HEK293 (cell line): ENCODE results near the gene KLHDC3.
A peak's percentile ranks its signal among the peaks of the same experiment; 100 is the strongest.

Experiments used
- GLIS1 ChIP-seq: fragments of 450-650 bp; formaldehyde crosslinking; IDR thresholded peaks from 2 replicates; pipeline ENCODE4 v1.5.1; 2016; ENCODE audit warnings: missing biosample characterization, missing genetic modification characterization
- KLF10 ChIP-seq: fragments of 450-650 bp; IDR thresholded peaks from 2 replicates; pipeline ENCODE4 v1.5.1; 2018; ENCODE audit warnings: missing biosample characterization, mild to moderate bottlenecking, missing genetic modification characterization
- KLF16 ChIP-seq: fragments of 450-650 bp; formaldehyde crosslinking; IDR thresholded peaks from 2 replicates; pipeline ENCODE4 v1.5.1; 2017; ENCODE audit warnings: missing biosample characterization, missing genetic modification characterization
- KLF8 ChIP-seq: fragments of 450-650 bp; formaldehyde crosslinking; IDR thresholded peaks from 2 replicates; pipeline ENCODE4 v1.5.1; 2016; ENCODE audit warnings: missing biosample characterization, missing genetic modification characterization
- KLF9 ChIP-seq: fragments of 450-650 bp; formaldehyde crosslinking; IDR thresholded peaks from 2 replicates; pipeline ENCODE4 v1.5.1; 2016; ENCODE audit warnings: missing biosample characterization, missing genetic modification characterization, low read depth
- MYNN ChIP-seq: fragments of 450-650 bp; formaldehyde crosslinking; IDR thresholded peaks from 2 replicates; pipeline ENCODE4 v1.5.1; 2016; ENCODE audit warnings: missing biosample characterization, missing genetic modification characterization, borderline replicate concordance
- WT1 ChIP-seq: fragments of 450-650 bp; formaldehyde crosslinking; IDR thresholded peaks from 2 replicates; pipeline ENCODE4 v1.5.1; 2016; ENCODE audit warnings: missing biosample characterization, missing genetic modification characterization
- ZFP69B ChIP-seq: fragments of 450-650 bp; formaldehyde crosslinking; IDR thresholded peaks from 2 replicates; pipeline ENCODE4 v1.5.1; 2016; ENCODE audit warnings: missing biosample characterization, missing genetic modification characterization
- ZNF174 ChIP-seq: fragments of 450-650 bp; formaldehyde crosslinking; IDR thresholded peaks from 2 replicates; pipeline ENCODE4 v1.5.0; 2017; ENCODE audit warnings: missing biosample characterization, mild to moderate bottlenecking, missing genetic modification characterization
- ZNF324 ChIP-seq: fragments of 450-650 bp; formaldehyde crosslinking; IDR thresholded peaks from 2 replicates; pipeline ENCODE4 v1.5.1; 2016; ENCODE audit warnings: missing biosample characterization, missing genetic modification characterization
- ZNF366 ChIP-seq: fragments of 450-650 bp; formaldehyde crosslinking; conservative IDR thresholded peaks from 2 replicates; pipeline ENCODE4 v1.5.1; 2016; ENCODE audit warnings: missing biosample characterization, missing genetic modification characterization
- ZNF423 ChIP-seq: fragments of 450-650 bp; formaldehyde crosslinking; IDR thresholded peaks from 2 replicates; pipeline ENCODE4 v1.5.1; 2016; ENCODE audit warnings: missing biosample characterization, missing genetic modification characterization
- ZNF473 ChIP-seq: fragments of 450-650 bp; formaldehyde crosslinking; IDR thresholded peaks from 2 replicates; pipeline ENCODE4 v1.5.1; 2017; ENCODE audit warnings: missing biosample characterization, missing genetic modification characterization
- ZNF585B ChIP-seq: fragments of 450-650 bp; formaldehyde crosslinking; IDR thresholded peaks from 2 replicates; pipeline ENCODE4 v1.5.1; 2016; ENCODE audit warnings: missing biosample characterization, missing genetic modification characterization
- ZNF629 ChIP-seq: fragments of 450-650 bp; formaldehyde crosslinking; IDR thresholded peaks from 2 replicates; pipeline ENCODE4 v1.5.1; 2017; ENCODE audit warnings: missing biosample characterization, missing genetic modification characterization
- ZNF664 ChIP-seq: fragments of 450-650 bp; formaldehyde crosslinking; IDR thresholded peaks from 2 replicates; pipeline ENCODE4 v1.5.1; 2016; ENCODE audit warnings: missing biosample characterization, missing genetic modification characterization
- ZNF701 ChIP-seq: fragments of 450-650 bp; formaldehyde crosslinking; IDR thresholded peaks from 2 replicates; pipeline ENCODE4 v1.5.1; 2016; ENCODE audit warnings: missing biosample characterization, missing genetic modification characterization
- ZNF785 ChIP-seq: fragments of 450-650 bp; formaldehyde crosslinking; IDR thresholded peaks from 2 replicates; pipeline ENCODE4 v1.5.1; 2016; ENCODE audit warnings: missing biosample characterization, missing genetic modification characterization
- ZXDB ChIP-seq: fragments of 450-650 bp; formaldehyde crosslinking; IDR thresholded peaks from 2 replicates; pipeline ENCODE4 v1.5.1; 2016; ENCODE audit warnings: missing biosample characterization, missing genetic modification characterization
- TF ChIP-seq, protein P1 (sequence below): fragments of 450-650 bp; formaldehyde crosslinking; optimal IDR thresholded peaks from 2 replicates; pipeline ENCODE3; 2016; ENCODE audit warnings: missing biosample characterization, mild to moderate bottlenecking, missing genetic modification characterization
- TF ChIP-seq, protein P2 (sequence below): sonication (generic); formaldehyde crosslinking; IDR thresholded peaks from 2 replicates; pipeline ENCODE4 v1.8.1; 2022; ENCODE audit warnings: mild to moderate bottlenecking, moderate library complexity, missing genetic modification reagents
- TF ChIP-seq, protein P3 (sequence below): fragments of 450-650 bp; formaldehyde crosslinking; IDR thresholded peaks from 2 replicates; pipeline ENCODE4 v1.5.1; 2016; ENCODE audit warnings: missing biosample characterization, missing genetic modification characterization
- TF ChIP-seq, protein P4 (sequence below): fragments of 450-650 bp; formaldehyde crosslinking; IDR thresholded peaks from 2 replicates; pipeline ENCODE4 v1.5.1; 2016; ENCODE audit warnings: missing biosample characterization, missing genetic modification characterization
- TF ChIP-seq, protein P5 (sequence below): fragments of 450-650 bp; formaldehyde crosslinking; IDR thresholded peaks from 2 replicates; pipeline ENCODE4 v1.5.1; 2016; ENCODE audit warnings: missing biosample characterization, missing genetic modification characterization
- TF ChIP-seq, protein P6 (sequence below): fragments of 450-650 bp; IDR thresholded peaks from 2 replicates; pipeline ENCODE4 v1.5.1; 2018; ENCODE audit warnings: missing biosample characterization, missing genetic modification characterization
- TF ChIP-seq, protein P7 (sequence below): fragments of 450-650 bp; formaldehyde crosslinking; IDR thresholded peaks from 2 replicates; pipeline ENCODE4 v1.5.1; 2016; ENCODE audit warnings: missing biosample characterization, missing genetic modification characterization
- TF ChIP-seq, protein P8 (sequence below): fragments of 450-650 bp; formaldehyde crosslinking; IDR thresholded peaks from 2 replicates; pipeline ENCODE4 v1.5.1; 2016; ENCODE audit warnings: missing biosample characterization, missing genetic modification characterization

KLHDC3 gene

DNA sequence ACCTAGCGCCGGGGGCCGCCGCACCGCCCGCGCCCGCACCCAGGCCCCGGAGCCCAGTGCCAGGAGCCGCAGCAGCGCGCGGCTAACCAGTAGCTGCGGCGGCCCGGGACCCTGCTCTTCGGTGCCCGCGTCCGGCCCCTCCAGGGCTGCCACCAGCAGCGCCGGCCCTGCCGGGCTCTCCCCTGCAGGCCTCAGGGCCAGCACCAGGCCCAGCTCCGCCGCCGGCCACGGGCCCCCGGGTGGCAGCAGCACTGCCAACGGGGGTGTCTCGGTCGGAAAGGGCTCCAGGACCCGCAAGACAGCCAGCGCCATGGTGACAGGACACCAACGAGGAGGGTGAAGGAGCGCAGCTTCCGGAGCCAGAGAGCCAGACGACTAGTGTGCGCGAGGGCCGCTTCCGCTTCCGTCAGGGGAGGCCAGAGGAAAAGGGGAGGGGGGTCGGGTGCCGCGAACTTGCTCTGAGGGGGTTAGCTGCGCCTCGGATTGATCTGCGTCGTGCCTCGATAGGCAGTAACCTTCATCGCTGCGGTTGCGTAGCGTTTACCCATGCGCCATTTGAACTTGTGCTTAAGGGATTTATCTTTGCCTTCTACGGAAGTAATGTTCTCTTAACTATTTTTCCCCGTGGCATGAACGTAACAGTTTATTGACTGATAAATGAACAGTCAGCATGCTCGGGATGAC lies 35.1 kb upstream of the KLHDC3 start, which contains the start of gene PEX6 (continued):
- TF ChIP-seq KLF10 (0 out of 2 replicates have a peak, but pooled peaks have one; percentile 38), ZNF701 (tag by site-specific recombination) (no peak), ZNF785 (tag by site-specific recombination) (no peak), GLIS1 (peak; percentile 76), ZNF473 (tag by site-specific recombination) (no peak), ZXDB (tag by site-specific recombination) (peak; percentile 72), ZNF664 (tag by site-specific recombination) (no peak), MYNN (no peak), KLF8 (tag by site-specific recombination) (no peak), ZNF174 (no peak), ZNF366 (tag by site-specific recombination) (no peak), ZNF585B (tag by site-specific recombination) (no peak), ZNF423 (tag by site-specific recombination) (no peak), WT1 (peak; percentile 35; the same call in 1 of the 2 replicates), ZNF629 (tag by site-specific recombination) (peak; percentile 87), KLF16 (tag by site-specific recombination) (peak; percentile 52; the same call in 1 of the 2 replicates), ZNF324 (tag by site-specific recombination) (no peak), ZFP69B (0 out of 2 replicates have a peak, but pooled peaks have one; percentile 27), KLF9 (no peak)
- TF ChIP-seq, protein P1, sequence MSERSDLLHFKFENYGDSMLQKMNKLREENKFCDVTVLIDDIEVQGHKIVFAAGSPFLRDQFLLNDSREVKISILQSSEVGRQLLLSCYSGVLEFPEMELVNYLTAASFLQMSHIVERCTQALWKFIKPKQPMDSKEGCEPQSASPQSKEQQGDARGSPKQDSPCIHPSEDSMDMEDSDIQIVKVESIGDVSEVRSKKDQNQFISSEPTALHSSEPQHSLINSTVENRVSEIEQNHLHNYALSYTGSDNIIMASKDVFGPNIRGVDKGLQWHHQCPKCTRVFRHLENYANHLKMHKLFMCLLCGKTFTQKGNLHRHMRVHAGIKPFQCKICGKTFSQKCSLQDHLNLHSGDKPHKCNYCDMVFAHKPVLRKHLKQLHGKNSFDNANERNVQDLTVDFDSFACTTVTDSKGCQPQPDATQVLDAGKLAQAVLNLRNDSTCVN = peak; percentile 66
- TF ChIP-seq, protein P2, sequence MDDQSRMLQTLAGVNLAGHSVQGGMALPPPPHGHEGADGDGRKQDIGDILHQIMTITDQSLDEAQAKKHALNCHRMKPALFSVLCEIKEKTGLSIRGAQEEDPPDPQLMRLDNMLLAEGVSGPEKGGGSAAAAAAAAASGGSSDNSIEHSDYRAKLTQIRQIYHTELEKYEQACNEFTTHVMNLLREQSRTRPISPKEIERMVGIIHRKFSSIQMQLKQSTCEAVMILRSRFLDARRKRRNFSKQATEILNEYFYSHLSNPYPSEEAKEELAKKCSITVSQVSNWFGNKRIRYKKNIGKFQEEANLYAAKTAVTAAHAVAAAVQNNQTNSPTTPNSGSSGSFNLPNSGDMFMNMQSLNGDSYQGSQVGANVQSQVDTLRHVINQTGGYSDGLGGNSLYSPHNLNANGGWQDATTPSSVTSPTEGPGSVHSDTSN = no peak
- TF ChIP-seq, protein P3, sequence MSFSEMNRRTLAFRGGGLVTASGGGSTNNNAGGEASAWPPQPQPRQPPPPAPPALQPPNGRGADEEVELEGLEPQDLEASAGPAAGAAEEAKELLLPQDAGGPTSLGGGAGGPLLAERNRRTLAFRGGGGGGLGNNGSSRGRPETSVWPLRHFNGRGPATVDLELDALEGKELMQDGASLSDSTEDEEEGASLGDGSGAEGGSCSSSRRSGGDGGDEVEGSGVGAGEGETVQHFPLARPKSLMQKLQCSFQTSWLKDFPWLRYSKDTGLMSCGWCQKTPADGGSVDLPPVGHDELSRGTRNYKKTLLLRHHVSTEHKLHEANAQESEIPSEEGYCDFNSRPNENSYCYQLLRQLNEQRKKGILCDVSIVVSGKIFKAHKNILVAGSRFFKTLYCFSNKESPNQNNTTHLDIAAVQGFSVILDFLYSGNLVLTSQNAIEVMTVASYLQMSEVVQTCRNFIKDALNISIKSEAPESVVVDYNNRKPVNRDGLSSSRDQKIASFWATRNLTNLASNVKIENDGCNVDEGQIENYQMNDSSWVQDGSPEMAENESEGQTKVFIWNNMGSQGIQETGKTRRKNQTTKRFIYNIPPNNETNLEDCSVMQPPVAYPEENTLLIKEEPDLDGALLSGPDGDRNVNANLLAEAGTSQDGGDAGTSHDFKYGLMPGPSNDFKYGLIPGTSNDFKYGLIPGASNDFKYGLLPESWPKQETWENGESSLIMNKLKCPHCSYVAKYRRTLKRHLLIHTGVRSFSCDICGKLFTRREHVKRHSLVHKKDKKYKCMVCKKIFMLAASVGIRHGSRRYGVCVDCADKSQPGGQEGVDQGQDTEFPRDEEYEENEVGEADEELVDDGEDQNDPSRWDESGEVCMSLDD (tag by site-specific recombination) = peak; percentile 62
- TF ChIP-seq, protein P4, sequence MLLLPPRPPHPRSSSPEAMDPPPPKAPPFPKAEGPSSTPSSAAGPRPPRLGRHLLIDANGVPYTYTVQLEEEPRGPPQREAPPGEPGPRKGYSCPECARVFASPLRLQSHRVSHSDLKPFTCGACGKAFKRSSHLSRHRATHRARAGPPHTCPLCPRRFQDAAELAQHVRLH (tag by site-specific recombination) = peak; percentile 51; the same call in 1 of the 2 replicates
- TF ChIP-seq, protein P5, sequence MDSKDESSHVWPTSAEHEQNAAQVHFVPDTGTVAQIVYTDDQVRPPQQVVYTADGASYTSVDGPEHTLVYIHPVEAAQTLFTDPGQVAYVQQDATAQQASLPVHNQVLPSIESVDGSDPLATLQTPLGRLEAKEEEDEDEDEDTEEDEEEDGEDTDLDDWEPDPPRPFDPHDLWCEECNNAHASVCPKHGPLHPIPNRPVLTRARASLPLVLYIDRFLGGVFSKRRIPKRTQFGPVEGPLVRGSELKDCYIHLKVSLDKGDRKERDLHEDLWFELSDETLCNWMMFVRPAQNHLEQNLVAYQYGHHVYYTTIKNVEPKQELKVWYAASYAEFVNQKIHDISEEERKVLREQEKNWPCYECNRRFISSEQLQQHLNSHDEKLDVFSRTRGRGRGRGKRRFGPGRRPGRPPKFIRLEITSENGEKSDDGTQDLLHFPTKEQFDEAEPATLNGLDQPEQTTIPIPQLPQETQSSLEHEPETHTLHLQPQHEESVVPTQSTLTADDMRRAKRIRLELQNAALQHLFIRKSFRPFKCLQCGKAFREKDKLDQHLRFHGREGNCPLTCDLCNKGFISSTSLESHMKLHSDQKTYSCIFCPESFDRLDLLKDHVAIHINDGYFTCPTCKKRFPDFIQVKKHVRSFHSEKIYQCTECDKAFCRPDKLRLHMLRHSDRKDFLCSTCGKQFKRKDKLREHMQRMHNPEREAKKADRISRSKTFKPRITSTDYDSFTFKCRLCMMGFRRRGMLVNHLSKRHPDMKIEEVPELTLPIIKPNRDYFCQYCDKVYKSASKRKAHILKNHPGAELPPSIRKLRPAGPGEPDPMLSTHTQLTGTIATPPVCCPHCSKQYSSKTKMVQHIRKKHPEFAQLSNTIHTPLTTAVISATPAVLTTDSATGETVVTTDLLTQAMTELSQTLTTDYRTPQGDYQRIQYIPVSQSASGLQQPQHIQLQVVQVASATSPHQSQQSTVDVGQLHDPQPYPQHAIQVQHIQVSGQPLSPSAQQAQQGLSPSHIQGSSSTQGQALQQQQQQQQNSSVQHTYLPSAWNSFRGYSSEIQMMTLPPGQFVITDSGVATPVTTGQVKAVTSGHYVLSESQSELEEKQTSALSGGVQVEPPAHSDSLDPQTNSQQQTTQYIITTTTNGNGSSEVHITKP (tag by site-specific recombination) = peak; percentile 96
- TF ChIP-seq, protein P6, sequence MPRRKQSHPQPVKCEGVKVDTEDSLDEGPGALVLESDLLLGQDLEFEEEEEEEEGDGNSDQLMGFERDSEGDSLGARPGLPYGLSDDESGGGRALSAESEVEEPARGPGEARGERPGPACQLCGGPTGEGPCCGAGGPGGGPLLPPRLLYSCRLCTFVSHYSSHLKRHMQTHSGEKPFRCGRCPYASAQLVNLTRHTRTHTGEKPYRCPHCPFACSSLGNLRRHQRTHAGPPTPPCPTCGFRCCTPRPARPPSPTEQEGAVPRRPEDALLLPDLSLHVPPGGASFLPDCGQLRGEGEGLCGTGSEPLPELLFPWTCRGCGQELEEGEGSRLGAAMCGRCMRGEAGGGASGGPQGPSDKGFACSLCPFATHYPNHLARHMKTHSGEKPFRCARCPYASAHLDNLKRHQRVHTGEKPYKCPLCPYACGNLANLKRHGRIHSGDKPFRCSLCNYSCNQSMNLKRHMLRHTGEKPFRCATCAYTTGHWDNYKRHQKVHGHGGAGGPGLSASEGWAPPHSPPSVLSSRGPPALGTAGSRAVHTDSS = peak; percentile 72; the same call in 1 of the 2 replicates
- TF ChIP-seq, protein P7, sequence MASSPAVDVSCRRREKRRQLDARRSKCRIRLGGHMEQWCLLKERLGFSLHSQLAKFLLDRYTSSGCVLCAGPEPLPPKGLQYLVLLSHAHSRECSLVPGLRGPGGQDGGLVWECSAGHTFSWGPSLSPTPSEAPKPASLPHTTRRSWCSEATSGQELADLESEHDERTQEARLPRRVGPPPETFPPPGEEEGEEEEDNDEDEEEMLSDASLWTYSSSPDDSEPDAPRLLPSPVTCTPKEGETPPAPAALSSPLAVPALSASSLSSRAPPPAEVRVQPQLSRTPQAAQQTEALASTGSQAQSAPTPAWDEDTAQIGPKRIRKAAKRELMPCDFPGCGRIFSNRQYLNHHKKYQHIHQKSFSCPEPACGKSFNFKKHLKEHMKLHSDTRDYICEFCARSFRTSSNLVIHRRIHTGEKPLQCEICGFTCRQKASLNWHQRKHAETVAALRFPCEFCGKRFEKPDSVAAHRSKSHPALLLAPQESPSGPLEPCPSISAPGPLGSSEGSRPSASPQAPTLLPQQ (tag by site-specific recombination) = peak; percentile 74; the same call in 1 of the 2 replicates
- TF ChIP-seq, protein P8, sequence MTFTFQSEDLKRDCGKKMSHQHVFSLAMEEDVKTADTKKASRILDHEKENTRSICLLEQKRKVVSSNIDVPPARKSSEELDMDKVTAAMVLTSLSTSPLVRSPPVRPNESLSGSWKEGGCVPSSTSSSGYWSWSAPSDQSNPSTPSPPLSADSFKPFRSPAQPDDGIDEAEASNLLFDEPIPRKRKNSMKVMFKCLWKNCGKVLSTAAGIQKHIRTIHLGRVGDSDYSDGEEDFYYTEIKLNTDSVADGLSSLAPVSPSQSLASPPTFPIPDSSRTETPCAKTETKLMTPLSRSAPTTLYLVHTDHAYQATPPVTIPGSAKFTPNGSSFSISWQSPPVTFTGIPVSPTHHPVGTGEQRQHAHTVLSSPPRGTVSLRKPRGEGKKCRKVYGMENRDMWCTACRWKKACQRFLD (tag by site-specific recombination) = no peak
